Measurements from ENCODE around the gene SYTL2.
"Not testable (repeated sequence)": the region's sequence is repeated elsewhere in the genome, so short reads cannot be mapped to it uniquely, and the experiment has no call there.

SYTL2 gene

DNA sequence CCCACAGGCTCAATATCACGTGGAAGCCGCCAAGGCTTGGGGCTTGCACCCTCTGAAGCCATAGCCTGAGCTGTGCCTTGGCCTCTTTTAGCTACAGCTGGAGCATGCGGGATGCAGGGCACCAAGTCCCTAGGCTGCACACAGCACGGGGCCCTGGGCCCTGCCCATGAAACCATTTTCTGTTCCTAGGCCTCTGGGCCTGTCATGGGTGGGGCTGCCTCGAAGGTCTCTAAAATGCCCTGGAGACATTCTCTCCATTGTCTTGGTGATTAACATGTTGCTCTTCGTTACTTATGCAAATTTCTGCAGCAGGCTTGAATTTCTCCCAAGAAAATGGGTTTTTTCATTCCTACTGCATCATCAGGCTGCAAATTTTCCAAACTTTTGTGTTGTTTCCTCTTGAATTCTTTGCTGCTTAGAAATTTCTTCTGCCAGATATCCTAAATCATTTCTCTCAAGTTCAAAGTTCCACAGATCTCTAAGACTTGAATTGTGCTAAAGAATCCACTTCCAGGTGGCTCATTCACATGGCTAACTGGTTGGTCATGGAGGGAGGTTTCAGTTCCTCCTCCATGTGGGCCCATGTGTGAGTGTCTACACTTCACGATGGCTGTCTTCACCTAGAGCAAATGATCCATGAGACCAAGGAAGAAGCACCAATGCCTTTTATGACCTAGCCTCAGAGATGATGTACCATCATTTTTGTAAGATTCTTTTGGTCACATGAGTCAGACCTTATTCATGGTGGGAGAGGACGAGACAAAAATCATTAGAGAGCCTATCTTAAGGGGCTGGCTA is 138.6 kb downstream of the SYTL2 start:
- no peak for DNase-seq

DNA sequence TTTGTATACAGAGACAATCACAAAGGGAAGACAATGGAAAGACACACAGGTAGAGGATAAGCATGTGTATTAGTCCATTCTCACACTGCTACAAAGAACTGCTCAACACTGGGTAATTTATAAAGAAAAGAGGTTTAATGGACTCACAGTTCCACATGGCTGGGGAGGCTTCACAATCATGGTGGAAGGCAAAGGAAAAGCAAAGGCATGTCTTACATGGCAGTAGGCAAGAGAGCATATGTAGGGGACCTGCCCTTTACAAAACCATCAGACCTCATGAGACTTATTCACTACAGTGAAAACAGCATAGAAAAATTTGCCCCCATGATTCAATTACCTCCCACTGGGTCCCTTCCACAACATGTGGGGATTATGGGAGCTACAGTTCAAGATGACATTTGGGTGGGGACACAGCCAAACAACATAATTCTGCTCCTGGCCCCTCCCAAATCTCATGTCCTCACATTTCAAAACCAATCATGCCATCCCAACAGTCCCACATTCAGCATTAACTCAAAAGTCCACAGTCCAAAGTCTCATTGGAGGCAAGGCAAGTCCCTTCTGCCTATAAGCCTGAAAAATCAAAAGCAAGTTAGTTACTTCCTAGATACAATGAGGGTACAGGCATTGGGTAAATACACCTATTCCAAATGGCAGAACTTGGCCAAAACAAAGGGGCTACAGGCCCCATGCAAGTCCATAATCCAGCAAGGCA is 139.8 kb downstream of the SYTL2 start:
- not testable (repeated sequence) for DNase-seq

DNA sequence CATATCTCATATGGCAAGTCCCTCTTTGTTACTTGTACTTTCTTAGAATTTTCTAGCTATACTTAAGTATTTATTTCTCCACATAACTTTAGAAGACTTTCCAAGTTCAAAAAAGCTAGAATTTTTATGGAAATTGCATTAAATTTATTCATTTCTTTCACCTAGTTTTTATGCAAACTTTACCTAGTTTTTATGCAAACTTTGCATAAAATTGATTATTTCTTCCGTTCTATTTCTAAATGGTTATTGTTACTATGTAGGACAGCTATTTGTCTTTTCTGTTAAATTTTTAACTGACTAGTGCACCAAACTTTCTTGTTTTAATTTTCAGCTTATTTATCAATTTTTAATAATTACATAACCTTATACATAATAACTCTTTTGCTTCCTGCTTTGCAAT is 142.8 kb downstream of the SYTL2 start:
- DNase-seq: no peak

DNA sequence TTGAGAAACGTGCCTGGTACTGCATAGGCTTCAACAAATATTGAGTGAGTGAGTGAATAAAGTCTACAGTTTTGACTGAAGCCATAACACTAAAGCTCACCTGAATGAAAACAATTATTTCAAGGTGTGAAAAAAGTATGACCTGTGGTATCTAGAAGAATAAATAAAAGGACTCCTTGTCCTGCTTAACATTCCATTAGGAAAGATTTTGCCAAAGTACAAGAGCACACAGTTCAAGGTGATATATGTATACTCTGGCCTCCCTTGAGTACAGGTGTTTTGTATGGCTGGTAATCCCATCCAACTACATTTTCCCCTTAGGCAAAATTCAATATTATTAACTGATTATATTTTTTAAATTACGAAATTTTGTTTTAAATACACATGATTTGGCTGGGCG is 144.3 kb downstream of the SYTL2 start:
- no peak for DNase-seq

DNA sequence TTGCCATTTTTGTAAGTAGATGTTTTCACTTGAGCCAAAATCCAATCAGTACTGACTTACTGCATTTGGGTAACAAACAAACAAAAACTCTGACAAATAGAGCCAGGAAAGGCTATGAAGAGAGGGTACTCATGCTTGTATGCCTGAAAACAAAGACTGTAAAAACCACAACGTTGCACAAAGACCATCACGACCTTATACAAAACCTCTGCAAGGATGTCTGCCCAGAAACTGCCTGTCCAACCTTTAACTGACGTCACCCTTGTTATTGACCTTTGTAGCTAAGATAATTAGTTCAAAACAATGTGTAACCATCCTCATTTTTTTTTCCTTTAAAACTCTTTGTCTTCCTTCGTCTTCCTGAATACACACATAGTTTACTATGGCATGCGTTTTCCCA is 145.2 kb downstream of the SYTL2 start:
- no peak for DNase-seq

DNA sequence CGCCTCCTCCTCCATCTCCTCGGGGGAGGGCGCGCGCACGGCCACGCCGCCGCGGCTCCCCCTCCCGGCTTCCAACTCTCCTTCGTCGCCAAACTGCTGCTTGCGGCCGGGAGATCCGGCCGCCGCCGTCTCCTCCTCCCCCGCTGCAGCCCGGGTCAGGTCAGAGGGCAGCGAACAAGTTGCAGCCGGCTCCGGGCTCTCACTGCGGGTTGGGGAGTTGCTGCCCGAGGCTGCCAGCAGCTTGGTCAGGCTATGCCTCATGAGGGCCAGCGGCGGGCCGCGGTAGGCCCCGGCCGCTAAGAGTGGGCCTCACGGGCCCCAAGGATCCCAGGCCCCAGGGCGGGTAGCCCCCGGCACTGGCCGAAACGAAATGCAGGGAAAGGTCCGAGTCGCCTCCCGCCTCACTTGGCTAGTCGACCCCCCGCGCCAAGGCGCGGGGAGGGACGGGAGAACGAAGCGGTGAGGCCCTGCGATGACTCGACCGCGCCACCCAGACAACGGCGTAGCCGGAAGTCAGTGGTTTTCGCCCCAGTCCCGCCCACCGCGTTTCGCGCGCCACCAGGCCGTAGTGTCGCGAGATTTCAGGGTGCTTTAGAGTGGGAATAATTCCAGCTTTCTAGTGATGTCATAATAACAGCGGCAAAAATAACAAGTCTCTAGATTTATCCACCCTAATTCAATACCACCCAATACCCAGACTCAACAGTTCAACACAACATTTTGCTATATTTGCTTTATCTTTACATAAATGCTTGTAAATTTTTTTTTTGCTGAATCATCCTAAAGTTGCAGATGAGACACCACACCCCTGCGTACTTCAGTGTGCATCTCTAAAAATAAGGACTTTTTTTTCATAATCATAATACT is 146.1 kb downstream of the SYTL2 start, which contains the start of gene CREBZF:
TSS of gene CREBZF (minus strand) at position 515 of the 867 bp plus-strand sequence. CDS start at position 261, 254 bp downstream.
- peak; percentile 91 to 92 for DNase-seq

DNA sequence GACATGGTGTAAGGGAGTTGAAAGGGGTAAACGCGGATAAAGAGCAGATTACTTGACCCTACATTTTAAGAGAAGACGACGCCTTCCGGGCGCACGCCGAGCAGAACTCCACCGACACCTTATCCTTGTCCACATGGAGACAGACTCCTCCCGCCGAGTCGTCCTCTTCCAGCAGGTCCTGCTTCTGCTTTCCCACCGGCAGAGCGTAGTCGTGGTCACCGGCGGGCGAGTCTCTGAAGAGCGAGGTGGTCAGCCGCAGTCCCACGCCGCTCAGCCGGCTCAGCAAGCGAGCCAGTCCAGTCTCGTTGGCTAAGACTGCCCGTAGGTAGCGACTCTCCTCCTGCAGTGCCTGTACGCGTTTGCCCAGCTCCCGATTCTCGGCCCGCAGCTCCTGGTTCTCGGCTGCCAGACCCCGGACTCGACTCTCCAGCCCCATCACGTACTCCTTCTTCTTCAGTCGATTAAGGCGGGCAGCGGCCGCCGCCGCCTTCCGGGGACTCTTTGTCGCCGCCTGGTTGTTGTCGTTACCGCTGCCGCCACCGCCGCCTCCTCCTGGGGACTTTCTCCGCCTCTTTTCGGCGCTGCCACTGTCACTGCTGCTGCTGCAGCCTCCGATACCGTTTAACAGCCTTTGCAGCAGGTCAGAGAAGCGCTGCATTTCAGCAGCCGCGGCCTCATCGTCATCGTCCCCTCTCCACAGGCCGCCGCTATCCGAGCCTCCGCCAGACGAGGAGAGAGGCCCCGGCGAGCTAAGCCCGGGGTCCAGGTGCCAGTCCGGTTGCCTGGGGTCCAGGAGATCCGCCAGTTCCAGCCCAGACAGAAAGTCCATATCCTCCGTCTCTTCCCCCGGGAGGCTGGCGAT is 147.0 kb downstream of the SYTL2 start:
- DNase-seq: peak in 1 of 2 experiments; percentile 74

DNA sequence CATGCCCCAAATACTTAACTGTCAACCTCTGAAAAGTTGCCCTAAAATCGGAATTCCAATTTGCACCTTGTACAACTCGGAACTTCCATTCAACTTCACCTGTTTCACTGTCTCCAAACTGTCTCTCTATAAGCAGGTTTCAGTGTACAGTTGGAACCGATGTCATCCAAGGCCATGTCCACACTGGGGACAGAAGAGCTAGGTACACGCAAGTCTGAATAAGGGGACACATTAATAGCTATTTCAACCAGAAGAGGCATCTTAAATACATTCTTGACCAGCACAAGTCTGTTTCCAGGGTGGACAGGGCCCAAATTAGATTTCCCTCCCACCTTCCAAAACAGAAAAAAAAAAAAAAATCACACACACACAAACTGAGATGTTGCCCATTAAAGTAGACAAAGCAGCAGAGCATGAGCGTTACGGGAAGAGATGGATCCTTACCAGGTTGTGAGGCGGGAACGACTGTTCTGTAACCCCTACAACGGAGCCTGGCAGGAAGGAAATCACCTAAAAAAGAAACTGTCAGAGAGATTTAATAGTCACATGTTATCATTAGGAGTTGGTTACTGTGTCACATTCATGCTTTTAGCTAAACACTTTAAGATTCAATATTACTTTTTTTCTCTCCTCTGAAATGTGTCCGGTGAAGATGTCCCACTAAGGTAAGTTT is 147.7 kb downstream of the SYTL2 start:
- peak in 1 of 2 experiments; percentile 48 for DNase-seq

DNA sequence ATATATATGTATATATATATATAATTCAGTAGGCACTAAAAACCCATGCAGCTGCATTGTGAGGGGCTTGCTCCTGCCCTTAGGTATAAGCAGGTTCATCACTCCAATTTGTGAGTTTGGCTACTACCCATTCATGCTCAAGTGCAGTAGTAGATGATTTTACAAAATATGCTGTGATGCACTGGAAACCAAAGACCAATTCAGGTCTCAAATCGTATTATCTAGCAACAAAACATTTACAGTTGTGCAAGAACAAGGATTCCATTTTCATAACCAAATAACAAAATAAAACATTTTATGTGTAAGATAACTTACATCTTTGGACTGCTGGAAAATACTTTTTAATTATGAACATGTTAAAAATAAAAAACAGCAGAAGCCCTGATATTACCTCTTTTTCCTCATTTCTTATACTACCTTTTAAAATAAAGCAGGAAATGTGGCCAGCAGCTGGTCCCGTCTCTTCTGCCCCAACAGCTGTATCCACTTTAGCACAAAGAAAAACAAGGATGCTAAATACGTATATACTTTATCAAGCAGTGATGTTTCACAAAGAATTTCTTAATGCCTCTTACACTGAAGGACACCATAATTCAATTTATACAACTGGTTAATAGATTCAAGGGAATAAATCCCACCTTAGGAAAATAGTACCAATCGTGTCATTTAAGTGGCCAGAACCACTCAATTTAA is 148.8 kb downstream of the SYTL2 start:
- no peak for DNase-seq

DNA sequence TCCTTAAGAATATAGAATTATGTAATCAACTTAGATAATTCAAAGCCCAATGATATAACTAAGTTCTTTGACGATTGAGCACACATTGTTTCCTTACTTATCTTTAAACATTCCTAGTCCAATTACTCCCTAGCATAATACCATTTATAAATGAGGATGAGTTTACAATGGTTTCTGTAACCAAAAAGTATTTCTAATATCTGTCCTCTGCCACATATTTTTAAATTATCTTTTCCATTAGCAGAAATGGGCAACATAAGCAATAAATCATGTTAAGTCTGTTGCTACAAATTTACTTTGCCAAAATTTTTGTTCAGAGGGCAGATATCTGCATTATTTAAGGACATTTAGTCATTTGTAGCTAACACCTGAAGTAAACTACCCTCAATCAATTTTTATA is 152.8 kb downstream of the SYTL2 start:
- DNase-seq: no peak

DNA sequence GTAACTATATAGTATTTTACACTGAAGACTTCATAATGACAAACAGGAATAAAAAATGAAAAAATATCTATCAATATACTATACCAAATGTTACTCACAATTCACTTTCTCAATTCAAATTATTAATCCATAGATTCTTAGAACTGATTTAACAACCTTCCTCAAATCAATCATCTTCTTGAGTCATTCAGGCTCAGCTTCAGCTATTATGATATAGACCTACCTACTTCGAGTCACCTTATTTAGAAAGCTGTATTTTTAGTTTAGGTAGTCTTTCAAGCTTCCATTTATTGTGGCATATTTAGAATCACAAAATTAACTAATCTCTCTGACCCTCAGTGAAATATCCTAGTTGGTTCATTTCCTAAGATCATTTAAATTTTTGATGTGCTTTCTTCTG is 154.2 kb downstream of the SYTL2 start:
- DNase-seq: no peak

DNA sequence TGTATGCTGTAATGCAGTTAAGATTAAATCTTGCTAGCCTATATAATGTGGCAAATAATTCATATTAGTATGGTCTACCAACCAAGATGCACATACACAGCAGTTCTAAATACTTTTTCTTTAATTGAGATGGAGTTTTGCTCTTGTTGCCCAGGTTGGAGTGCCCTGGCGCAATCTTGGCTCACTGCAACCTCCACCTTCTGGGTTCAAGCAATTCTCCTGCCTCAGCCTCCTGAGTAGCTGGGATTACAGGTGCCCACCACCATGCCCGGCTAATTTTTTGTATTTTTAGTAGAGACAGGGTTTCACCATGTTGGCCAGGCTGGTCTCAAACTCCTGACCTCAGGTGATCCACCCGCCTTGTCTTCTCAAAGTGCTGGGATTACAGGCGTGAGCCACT is 156.6 kb downstream of the SYTL2 start:
- not testable (repeated sequence) for DNase-seq

DNA sequence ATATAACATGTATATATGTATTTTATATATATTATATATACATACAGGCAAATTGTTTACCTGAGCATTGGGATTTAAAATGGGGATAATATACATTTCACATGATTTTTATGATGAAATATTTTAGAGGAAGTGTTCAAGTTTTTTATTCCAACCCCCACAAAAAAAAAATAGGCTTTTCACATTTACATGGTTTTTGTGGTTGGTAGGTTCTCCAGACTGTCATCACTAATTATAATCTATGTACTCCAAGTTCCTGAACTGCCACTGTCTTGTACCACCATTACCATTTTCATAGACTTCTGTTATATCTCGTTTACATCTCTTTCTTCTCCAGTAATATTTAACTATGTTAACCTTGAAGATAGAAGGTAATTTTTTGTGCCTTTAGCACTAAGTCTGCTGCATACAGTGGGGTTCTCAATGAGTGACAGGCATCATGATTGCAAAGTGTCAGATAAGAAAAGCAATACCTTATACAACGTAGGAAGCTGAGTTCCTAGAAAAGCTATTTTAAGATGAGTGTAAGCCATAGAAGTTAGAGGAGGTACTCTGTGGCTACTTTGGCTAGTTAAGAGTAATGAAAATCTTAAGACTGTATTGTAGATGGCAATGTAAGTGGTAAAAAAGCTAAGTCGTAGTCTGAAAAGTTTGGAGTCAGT is 158.0 kb downstream of the SYTL2 start:
- DNase-seq: no peak

DNA sequence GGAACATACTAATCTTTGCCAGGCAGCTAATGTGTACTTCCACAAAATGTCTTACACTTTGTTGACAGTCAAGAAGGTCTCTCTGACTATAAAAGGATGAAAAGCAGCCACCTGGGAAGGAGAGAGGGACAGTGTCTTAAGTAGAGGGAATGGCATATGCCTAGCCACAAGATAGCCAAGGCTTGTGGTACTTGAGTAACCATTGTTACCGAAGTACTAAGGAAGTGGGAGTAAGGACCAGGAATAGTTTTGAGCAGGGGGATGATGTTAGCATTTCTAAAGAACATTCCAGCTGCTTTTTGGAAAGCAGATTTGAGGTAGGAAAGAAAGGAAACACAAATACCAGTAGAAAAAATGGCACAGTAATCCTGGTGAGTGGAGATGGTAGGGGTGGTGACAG is 159.8 kb downstream of the SYTL2 start:
- DNase-seq: no peak

DNA sequence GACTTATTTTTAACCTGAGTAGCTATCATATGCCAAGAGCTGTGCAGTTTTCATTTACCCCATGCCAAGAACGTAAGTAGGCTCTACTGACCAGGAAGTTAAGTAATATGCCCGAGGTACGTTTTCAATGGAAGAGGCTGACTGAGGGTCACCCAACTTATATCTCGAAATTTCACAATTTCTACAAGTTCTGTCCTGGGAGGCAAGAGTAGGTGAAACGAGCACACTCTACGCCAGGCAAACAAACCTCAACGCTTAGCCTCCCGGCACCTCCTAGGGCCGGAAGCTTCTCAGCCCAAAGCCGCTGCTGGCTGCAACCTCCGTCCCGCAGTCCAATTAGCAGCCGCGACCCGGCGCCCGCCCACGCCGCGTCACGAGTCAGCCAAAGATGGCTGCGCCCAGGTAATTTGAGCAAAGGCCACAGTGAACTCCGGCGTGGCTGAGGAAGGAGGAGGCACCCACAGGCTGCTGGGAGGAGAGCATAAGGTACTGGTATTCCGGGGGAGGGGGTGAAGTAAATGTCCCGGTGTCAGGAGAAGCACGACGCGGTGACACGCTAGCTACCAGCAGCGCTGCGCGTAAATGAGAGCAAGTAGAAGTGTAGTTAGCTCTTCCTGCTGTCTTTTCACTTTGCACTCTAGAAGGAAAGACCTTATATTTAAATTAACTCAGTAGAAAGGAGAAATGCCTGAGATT is 163.2 kb downstream of the SYTL2 start, which contains the start of gene TMEM126A:
TSS of gene TMEM126A (plus strand) at position 364 of the 696 bp plus-strand sequence. CDS start 2,289 bp downstream, outside the sequence.
- DNase-seq: peak; percentile 78 to 87

DNA sequence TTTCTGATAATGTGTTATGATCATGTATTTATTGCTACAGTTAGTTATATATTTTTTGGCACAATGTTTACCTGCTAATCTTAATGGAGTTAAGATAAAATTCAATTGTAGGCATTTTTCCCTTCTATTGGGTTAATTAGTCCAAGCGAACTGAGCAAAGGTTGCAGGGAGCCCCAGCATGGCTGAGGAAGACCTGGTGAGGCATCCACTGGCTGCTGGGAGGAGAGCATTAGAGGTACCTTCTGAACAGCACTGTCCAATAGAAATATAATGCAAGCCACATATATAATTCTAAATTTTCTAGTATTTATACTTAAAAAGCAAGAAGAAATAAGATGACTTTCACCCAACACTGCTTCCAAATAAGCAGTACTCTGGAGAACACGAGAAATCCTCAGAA is 163.9 kb downstream of the SYTL2 start:
- DNase-seq: no peak
